K562 (cell line): ENCODE data around the gene PIP5K1B.

Source experiments
- MCM7 ChIP-seq, 2 experiments: fragments of 450-650 bp; IDR thresholded peaks; 2 replicates each; pipeline ENCODE4 v1.6.1; 2016 to 2018
- TF ChIP-seq, protein P1 (sequence below), 3 experiments: IDR thresholded peaks in 2 of 3; conservative IDR thresholded peaks in 1 of 3; 2 replicates each; pipeline ENCODE4 v1.5.1; 2011 to 2012; ENCODE audit warnings: low read length in 3 of 3, mild to moderate bottlenecking in 3 of 3, control low read depth in 2 of 3, improper control_type of control experiment in 1 of 3, inconsistent platforms in 1 of 3, low read depth in 1 of 3, mixed read lengths in 1 of 3, moderate library complexity in 1 of 3; ENCODE audit not compliant: insufficient read depth in 2 of 3

DNA sequence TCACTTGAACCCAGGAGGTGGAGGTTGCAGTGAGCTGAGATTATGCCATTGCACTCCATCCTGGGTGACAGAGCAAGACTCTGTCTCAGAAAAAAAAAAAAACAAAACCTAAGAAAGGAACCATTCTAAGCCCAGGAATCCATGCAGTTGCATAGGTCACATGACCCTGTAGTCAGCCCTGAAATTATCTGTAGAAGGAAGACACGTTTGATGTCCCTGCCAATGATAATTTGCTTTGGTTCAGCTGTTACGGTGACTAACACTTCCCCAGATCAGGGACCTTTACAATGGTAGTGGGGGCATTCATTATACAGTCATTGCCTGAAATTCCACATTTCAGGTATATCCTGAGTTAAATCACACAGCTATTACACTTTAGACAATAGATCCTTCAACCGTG is 258.4 kb downstream of the PIP5K1B start:
- no peak for TF ChIP-seq MCM7 (IDR thresholded peaks at IDR 0.05)
- TF ChIP-seq, protein P1, sequence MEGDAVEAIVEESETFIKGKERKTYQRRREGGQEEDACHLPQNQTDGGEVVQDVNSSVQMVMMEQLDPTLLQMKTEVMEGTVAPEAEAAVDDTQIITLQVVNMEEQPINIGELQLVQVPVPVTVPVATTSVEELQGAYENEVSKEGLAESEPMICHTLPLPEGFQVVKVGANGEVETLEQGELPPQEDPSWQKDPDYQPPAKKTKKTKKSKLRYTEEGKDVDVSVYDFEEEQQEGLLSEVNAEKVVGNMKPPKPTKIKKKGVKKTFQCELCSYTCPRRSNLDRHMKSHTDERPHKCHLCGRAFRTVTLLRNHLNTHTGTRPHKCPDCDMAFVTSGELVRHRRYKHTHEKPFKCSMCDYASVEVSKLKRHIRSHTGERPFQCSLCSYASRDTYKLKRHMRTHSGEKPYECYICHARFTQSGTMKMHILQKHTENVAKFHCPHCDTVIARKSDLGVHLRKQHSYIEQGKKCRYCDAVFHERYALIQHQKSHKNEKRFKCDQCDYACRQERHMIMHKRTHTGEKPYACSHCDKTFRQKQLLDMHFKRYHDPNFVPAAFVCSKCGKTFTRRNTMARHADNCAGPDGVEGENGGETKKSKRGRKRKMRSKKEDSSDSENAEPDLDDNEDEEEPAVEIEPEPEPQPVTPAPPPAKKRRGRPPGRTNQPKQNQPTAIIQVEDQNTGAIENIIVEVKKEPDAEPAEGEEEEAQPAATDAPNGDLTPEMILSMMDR (IDR thresholded peaks at IDR 0.05 in 2 of 3, conservative IDR thresholded peaks at IDR 0.05 in 1 of 3; ENCODE audit: insufficient read depth in 2 of 3, low read depth in 1 of 3, low read length in 3 of 3), result no peak
